Ascending aorta (tissue), 2 donors: Measurements from ENCODE around the gene CDK14. TPM values are rescaled to one million over a fixed set of nuclear protein-coding genes. Genes with fewer than 3 reads are reported as not detected.

Experiments
- DNase-seq, 2 donors: peaks; one replicate each; pipeline ENCODE4 v3.0.0-alpha.2; 2019; ENCODE audit warnings: low spot score in 2 of 2
- H3K27ac ChIP-seq, 2 donors: fragments of 200-600 bp; sonication (generic); one replicate each; pipeline ENCODE4 v1.5.1; 2016 to 2017; ENCODE audit warnings: mild to moderate bottlenecking in 1 of 2
- H3K27me3 ChIP-seq: fragments of 200-600 bp; sonication (generic); one replicate; pipeline ENCODE4 v1.5.1; 2017
- H3K36me3 ChIP-seq, 2 donors: fragments of 200-600 bp; sonication (generic); one replicate each; pipeline ENCODE4 v1.5.1; 2016
- H3K4me1 ChIP-seq, 2 donors: fragments of 200-600 bp; sonication (generic); one replicate each; pipeline ENCODE4 v1.5.1; 2016 to 2017; ENCODE audit warnings: mild to moderate bottlenecking in 1 of 2
- H3K4me3 ChIP-seq, 2 donors: fragments of 200-600 bp; sonication (generic); one replicate each; pipeline ENCODE4 v1.5.1; 2016 to 2017; ENCODE audit warnings: mild to moderate bottlenecking in 1 of 2
- H3K9me3 ChIP-seq, 2 donors: fragments of 200-600 bp; sonication (generic); one replicate each; pipeline ENCODE4 v1.5.1; 2016
- CTCF ChIP-seq, 3 experiments: fragments of 200-600 bp in 2 of 3; fragments of 450-650 bp in 1 of 3; sonication (generic) in 2 of 3; IDR thresholded peaks; one replicate each; pipeline ENCODE4 v1.5.1; 2016 to 2019; ENCODE audit warnings: antibody characterized with exemption in 3 of 3, mild to moderate bottlenecking in 1 of 3, moderate library complexity in 1 of 3
- intact Hi-C: fragments of 100-400 bp; cut with DNase I; formaldehyde crosslinking; loops from one replicate; pipeline ENCODE4 v1.15.1; 2023
- total RNA-seq: library from RNA; depleted of rRNA; stranded (reverse); fragments of >200 nt; gene quantifications from one replicate; pipeline ENCODE4 v1.1.0, GENCODE V29; 2016

Gene CDK14
- total RNA-seq, 1 donor from 2014 or later: 5.1 TPM

GRCh38 chr7:90894122-90894521 lies 298.0 kb downstream of the CDK14 start:
- DNase-seq: no peak
- no peak overlapping the region for H3K4me3 ChIP-seq
- H3K36me3 ChIP-seq: no peaks in the 10 kb centered on the region
- no peak for TF ChIP-seq CTCF (IDR thresholded peaks at IDR 0.05)
- H3K27ac ChIP-seq: no peak overlapping the region
- intact Hi-C loops: no loop called here
- no peaks in the 10 kb centered on the region for H3K9me3 ChIP-seq
- H3K27me3 ChIP-seq: no peaks in the 10 kb centered on the region
- H3K4me1 ChIP-seq: peaks cover 0 to 3% of the 10 kb centered on the region in 2 donors

- Histone ChIP-seq H3K9me3 (no peaks in the 10 kb centered on the region), H3K4me3 (no peak overlapping the region), H3K27ac (no peak overlapping the region), H3K27me3 (no peaks in the 10 kb centered on the region), H3K4me1 (peaks cover 0 to 2% of the 10 kb centered on the region in 2 donors), H3K36me3 (no peaks in the 10 kb centered on the region)
- no peak for TF ChIP-seq CTCF (IDR thresholded peaks at IDR 0.05)
- DNase-seq: no peak
- intact Hi-C loops: no loop called here
Observed at GRCh38 chr7:90896458-90896857, 300.3 kb downstream of the CDK14 start.

DNA sequence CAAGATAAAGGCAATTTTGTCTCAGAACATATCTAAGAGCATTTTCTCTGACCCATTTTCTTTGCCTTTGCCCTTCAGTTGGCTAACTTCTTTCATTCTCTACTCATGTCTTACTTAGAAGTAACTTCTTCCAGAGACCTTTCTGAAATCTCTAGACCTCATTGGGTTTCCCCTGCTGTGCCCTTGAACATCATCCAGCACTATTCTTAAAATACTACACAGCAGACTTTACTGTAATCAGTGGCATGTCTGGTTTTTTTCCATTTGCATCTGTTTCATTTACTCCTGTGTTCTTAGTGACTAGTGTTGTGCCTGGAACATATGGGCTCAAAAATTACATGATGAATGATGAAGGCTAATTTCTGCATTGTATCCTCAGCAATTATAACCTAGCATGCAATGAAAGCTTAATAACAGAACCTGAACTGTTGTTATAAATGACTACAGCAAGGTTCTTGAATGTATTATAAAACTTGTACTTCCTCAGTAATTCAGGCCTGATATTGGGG lies 301.9 kb downstream of the CDK14 start:
- Histone ChIP-seq H3K4me3 (no peak overlapping the region), H3K9me3 (no peaks in the 10 kb centered on the region), H3K27ac (no peak overlapping the region), H3K36me3 (no peaks in the 10 kb centered on the region), H3K27me3 (no peaks in the 10 kb centered on the region), H3K4me1 (no peaks in the 10 kb centered on the region)
- intact Hi-C loops: no loop called here
- DNase-seq: no peak
- TF ChIP-seq CTCF (IDR thresholded peaks at IDR 0.05): no peak

DNA sequence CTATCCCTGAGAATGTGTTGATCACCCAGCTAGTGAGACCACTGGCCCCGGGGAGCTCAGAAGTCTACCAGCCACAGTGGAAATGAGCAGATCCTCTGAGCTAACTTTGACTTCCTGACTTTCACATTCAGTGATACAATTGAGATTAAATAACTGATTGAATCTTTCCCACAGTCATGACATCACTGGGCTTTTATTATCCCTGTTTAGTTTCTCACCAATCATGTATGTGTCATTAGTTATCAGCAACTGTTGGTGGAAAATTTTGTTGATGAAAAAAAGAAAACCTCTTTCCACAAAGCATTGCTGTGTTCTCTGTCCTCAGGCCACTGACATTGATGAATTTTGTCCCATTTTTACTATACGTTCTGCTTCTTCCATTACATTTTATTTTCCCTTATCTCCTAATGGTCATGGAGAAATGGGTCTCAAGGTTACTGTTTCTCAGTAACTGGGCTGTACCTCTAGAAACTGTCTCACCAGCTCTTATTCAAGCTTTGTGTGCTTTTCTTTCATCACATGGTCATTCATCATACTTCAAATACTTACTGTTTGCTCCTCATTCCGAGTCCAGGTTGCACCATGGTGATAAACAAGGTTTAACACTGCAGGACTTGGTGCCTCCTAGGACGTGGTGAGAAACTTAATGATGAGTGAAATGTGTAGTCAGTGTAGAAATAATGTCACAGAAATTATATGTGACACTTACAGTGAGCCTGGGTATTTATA lies 304.7 kb downstream of the CDK14 start:
- no peaks in the 10 kb centered on the region for H3K9me3 ChIP-seq
- no peak overlapping the region for H3K4me3 ChIP-seq
- H3K27me3 ChIP-seq: no peaks in the 10 kb centered on the region
- TF ChIP-seq CTCF (IDR thresholded peaks at IDR 0.05): no peak
- H3K36me3 ChIP-seq: no peaks in the 10 kb centered on the region
- intact Hi-C loops: no loop called here
- DNase-seq: no peak
- no peaks in the 10 kb centered on the region for H3K4me1 ChIP-seq
- H3K27ac ChIP-seq: no peak overlapping the region

- no peak overlapping the region for H3K4me3 ChIP-seq
- H3K4me1 ChIP-seq: no peaks in the 10 kb centered on the region
- no peak overlapping the region for H3K27ac ChIP-seq
- no peak for DNase-seq
- H3K36me3 ChIP-seq: no peaks in the 10 kb centered on the region
- H3K27me3 ChIP-seq: no peaks in the 10 kb centered on the region
- no peak for TF ChIP-seq CTCF (IDR thresholded peaks at IDR 0.05)
- intact Hi-C loops: no loop called here
- H3K9me3 ChIP-seq: no peaks in the 10 kb centered on the region
Observed at GRCh38 chr7:90903841-90904240, 307.7 kb downstream of the CDK14 start.
